Osteocyte (in vitro differentiated cells): Measurements from ENCODE around the gene PRKCZ. TPM values are rescaled to one million over a fixed set of nuclear protein-coding genes. Genes with fewer than 3 reads are reported as not detected.

Experiments
- DNase-seq: peaks from one replicate; pipeline ENCODE4 v3.0.0; 2021; ENCODE audit warnings: mixed read lengths; ENCODE audit not compliant: unreplicated experiment; ENCODE audit errors: extremely low spot score
- H3K27ac Mint-ChIP-seq: one replicate; pipeline ENCODE4 v1.8.0; 2021; ENCODE audit warnings: mild to moderate bottlenecking, mixed read lengths; ENCODE audit not compliant: unreplicated experiment
- H3K27me3 Mint-ChIP-seq: one replicate; pipeline ENCODE4 v1.8.0; 2021; ENCODE audit warnings: mixed read lengths; ENCODE audit not compliant: unreplicated experiment
- H3K36me3 Mint-ChIP-seq: one replicate; pipeline ENCODE4 v1.8.0; 2021; ENCODE audit warnings: mixed read lengths; ENCODE audit not compliant: unreplicated experiment
- H3K4me1 Mint-ChIP-seq: one replicate; pipeline ENCODE4 v1.8.0; 2021; ENCODE audit warnings: mixed read lengths; ENCODE audit not compliant: unreplicated experiment
- H3K4me3 Mint-ChIP-seq: one replicate; pipeline ENCODE4 v1.8.0; 2021; ENCODE audit warnings: mild to moderate bottlenecking, moderate library complexity, mixed read lengths; ENCODE audit not compliant: unreplicated experiment
- H3K9me3 Mint-ChIP-seq: one replicate; pipeline ENCODE4 v1.8.0; 2021; ENCODE audit warnings: mixed read lengths; ENCODE audit not compliant: unreplicated experiment
- total RNA-seq: library from RNA; stranded (reverse); gene quantifications from 2 replicates; pipeline ENCODE4 v1.2.1, GENCODE V29; 2021
- TF ChIP-seq, protein P1 (sequence below): fragments of 200-600 bp; sonication (generic); IDR thresholded peaks from 2 replicates; pipeline ENCODE4 v1.5.0; 2021; ENCODE audit warnings: antibody characterized with exemption, mild to moderate bottlenecking, moderate library complexity

The PRKCZ gene
- total RNA-seq, 1 donor from 2014 or later = 3.1 TPM

DNA sequence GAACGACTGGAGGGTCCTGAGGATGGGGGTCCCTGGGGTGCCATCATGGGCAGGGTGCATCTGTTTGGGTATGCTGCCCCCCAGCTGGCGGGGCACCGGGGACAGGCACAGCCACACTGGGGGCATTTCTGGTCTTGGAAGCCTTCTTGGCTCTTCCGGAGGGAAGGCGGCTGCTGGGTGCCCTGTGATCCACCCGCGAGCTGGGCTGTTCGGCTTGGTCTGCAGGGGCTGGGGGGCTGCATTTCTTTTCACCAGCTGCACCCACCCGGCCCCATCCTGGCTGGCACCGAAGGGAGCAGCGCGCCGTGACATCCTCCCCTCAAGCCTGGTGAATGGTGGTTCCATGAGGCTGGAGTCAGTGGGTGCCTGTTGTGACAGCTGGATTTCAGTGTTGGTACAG is 132.2 kb downstream of the PRKCZ start:
- no peak for DNase-seq
- H3K27ac Mint-ChIP-seq = no peak overlapping the region
- H3K4me3 Mint-ChIP-seq = no peak overlapping the region
- H3K4me1 Mint-ChIP-seq = peaks cover 5% of the 10 kb centered on the region
- TF ChIP-seq, protein P1, sequence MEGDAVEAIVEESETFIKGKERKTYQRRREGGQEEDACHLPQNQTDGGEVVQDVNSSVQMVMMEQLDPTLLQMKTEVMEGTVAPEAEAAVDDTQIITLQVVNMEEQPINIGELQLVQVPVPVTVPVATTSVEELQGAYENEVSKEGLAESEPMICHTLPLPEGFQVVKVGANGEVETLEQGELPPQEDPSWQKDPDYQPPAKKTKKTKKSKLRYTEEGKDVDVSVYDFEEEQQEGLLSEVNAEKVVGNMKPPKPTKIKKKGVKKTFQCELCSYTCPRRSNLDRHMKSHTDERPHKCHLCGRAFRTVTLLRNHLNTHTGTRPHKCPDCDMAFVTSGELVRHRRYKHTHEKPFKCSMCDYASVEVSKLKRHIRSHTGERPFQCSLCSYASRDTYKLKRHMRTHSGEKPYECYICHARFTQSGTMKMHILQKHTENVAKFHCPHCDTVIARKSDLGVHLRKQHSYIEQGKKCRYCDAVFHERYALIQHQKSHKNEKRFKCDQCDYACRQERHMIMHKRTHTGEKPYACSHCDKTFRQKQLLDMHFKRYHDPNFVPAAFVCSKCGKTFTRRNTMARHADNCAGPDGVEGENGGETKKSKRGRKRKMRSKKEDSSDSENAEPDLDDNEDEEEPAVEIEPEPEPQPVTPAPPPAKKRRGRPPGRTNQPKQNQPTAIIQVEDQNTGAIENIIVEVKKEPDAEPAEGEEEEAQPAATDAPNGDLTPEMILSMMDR = no peak
- H3K9me3 Mint-ChIP-seq = no peaks in the 10 kb centered on the region
- peaks cover 3% of the 10 kb centered on the region for H3K36me3 Mint-ChIP-seq
- no peaks in the 10 kb centered on the region for H3K27me3 Mint-ChIP-seq

DNA sequence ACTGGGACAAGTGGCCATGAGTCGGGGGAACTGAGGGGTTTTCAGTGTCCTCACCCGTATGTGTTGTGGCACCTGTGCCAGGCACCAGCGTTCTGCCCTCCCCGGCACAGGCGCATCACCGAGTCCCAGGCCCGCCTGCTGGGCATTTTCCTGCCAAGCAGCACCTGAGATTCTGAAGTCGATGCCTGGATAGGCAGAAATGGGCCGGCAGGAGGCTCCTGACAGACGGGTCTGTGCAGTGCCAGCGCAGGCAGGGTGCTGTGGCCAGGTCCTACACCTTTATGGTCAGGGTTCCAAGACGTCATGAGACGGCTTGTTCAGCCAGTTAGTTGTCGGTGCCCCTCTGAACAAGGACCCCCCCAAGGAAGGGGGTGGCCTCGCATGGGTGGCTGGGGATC is 133.7 kb downstream of the PRKCZ start:
- no peak for DNase-seq
- Mint-ChIP-seq H3K4me1 (peaks cover 5% of the 10 kb centered on the region), H3K36me3 (peaks cover 3% of the 10 kb centered on the region), H3K27ac (no peak overlapping the region), H3K27me3 (no peaks in the 10 kb centered on the region), H3K9me3 (no peaks in the 10 kb centered on the region), H3K4me3 (no peak overlapping the region)
- TF ChIP-seq, protein P1 = no peak

DNA sequence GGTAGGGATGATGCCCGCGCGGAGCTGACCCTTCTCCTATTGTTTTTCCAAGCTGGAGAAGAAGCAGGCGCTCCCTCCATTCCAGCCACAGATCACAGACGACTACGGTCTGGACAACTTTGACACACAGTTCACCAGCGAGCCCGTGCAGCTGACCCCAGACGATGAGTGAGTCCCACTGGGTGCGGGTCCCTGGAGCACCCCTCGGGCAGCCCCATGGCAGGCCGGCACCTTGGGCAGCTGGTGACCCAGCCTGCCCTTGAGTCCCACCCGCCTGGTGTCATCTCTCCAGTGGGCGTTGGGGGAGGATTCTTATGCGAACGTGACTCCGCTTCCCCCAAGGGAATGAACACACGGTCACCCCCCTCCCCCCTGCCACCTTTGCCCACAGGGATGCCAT is 134.3 kb downstream of the PRKCZ start:
- no peak for DNase-seq
- no peak overlapping the region for H3K4me3 Mint-ChIP-seq
- peaks cover 6% of the 10 kb centered on the region for H3K4me1 Mint-ChIP-seq
- H3K27ac Mint-ChIP-seq = no peak overlapping the region
- TF ChIP-seq, protein P1 = no peak
- peaks cover 5% of the 10 kb centered on the region for H3K36me3 Mint-ChIP-seq
- H3K9me3 Mint-ChIP-seq = no peaks in the 10 kb centered on the region
- H3K27me3 Mint-ChIP-seq = no peaks in the 10 kb centered on the region

DNA sequence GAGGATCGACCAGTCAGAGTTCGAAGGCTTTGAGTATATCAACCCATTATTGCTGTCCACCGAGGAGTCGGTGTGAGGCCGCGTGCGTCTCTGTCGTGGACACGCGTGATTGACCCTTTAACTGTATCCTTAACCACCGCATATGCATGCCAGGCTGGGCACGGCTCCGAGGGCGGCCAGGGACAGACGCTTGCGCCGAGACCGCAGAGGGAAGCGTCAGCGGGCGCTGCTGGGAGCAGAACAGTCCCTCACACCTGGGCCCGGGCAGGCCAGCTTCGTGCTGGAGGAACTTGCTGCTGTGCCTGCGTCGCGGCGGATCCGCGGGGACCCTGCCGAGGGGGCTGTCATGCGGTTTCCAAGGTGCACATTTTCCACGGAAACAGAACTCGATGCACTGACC is 134.7 kb downstream of the PRKCZ start:
- DNase-seq = no peak
- Mint-ChIP-seq H3K36me3 (peaks cover 5% of the 10 kb centered on the region), H3K9me3 (no peaks in the 10 kb centered on the region), H3K27ac (no peak overlapping the region), H3K4me3 (no peak overlapping the region), H3K27me3 (no peaks in the 10 kb centered on the region), H3K4me1 (peaks cover 4% of the 10 kb centered on the region)
- TF ChIP-seq, protein P1 = no peak

DNA sequence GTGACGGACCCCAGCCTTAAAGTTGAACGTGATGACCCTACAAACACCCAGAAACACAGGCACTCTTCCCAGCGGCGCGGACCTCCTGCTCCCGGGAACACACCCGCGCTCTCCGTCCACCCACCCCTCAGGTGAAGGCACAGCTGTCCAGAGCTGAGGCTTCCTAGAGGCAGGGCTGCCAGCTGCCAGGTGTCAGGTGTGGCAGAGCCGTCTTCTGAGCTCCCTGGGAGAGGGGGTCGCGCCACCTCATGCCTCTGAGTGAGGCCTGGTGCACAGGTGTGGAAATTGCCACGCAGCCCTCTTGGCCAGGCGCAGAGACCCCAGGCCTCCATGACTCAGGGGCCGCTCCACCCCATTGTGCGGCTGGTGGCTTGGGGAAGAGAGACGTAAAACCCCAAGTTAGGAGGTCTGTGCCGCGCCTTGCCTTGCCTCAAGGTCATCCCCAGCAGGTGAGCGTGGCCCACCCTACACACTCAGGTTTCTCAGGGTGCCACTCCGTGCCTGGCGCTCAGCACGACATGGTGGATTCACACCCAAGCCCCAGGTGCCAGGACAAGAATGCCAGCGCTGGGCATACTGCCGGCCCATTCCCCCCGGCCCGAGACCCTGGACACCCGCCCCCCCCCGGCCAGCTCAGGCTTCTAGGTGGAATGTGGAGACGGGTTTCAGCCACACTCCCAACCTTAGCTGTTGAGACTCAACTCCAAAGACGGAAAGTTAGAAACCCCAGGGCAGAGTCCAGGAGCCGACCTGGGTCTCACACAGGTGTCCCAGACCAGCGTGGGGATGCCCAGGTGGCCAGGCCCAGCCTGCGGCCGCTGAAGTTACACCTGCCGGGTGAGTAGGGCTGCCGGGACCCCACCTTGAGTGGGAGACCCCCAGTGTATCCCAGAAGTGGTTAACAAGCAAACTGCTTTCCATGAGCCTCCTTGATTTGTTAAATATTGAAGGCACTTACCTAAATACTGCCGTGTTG is 136.0 kb downstream of the PRKCZ start:
- Mint-ChIP-seq H3K4me3 (no peak overlapping the region), H3K9me3 (no peaks in the 10 kb centered on the region), H3K27me3 (no peaks in the 10 kb centered on the region), H3K27ac (no peak overlapping the region), H3K36me3 (peaks cover 5% of the 10 kb centered on the region), H3K4me1 (peaks cover 14% of the 10 kb centered on the region)
- TF ChIP-seq, protein P1 = no peak
- DNase-seq = no peak
